Measurements from ENCODE around the gene NTRK2. TPM values are rescaled to one million over a fixed set of nuclear protein-coding genes. Genes with fewer than 3 reads are reported as not detected.

Gene NTRK2
- total RNA-seq, 4 donors from 2014 or later: 2.9 to 15.9 (median 8.4) TPM

DNA sequence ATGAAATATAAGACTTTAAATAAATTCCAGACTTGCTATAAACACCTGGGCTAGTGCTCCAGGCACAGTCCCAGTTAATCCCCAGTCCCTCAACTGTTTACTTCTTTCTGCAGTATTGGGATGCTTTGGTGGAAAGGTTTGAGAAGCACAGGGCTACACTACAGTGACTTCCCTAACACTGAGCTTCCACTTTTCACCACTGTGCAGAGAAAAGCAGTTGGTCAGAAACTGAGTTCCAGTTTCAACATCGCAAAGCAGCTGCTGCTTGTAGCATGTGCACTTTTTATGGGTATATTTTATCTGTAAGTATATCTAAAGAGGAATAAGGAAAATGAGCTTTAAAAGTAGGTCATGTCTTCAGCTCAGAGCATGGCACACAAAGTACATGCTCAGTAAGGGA is 339.7 kb downstream of the NTRK2 start:
- intact Hi-C loops (cut with DNase I): no loop called here
- Histone ChIP-seq H3K27ac (no peak overlapping the region), H3K4me3 (no peak overlapping the region), H3K4me1 (no peaks in the 10 kb centered on the region), H3K9me3 (no peaks in the 10 kb centered on the region), H3K27me3 (peaks cover 0 to 16% (median 0%) of the 10 kb centered on the region in 4 donors), H3K36me3 (no peaks in the 10 kb centered on the region)
- TF ChIP-seq POLR2A (IDR thresholded peaks at IDR 0.05): no peak
- TF ChIP-seq, protein P1, sequence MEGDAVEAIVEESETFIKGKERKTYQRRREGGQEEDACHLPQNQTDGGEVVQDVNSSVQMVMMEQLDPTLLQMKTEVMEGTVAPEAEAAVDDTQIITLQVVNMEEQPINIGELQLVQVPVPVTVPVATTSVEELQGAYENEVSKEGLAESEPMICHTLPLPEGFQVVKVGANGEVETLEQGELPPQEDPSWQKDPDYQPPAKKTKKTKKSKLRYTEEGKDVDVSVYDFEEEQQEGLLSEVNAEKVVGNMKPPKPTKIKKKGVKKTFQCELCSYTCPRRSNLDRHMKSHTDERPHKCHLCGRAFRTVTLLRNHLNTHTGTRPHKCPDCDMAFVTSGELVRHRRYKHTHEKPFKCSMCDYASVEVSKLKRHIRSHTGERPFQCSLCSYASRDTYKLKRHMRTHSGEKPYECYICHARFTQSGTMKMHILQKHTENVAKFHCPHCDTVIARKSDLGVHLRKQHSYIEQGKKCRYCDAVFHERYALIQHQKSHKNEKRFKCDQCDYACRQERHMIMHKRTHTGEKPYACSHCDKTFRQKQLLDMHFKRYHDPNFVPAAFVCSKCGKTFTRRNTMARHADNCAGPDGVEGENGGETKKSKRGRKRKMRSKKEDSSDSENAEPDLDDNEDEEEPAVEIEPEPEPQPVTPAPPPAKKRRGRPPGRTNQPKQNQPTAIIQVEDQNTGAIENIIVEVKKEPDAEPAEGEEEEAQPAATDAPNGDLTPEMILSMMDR (IDR thresholded peaks at IDR 0.05): no peak
- no peak for DNase-seq
- 67 to 72% methylated on average over 1 of the region's 1 CpG for WGBS, 2 donors

DNA sequence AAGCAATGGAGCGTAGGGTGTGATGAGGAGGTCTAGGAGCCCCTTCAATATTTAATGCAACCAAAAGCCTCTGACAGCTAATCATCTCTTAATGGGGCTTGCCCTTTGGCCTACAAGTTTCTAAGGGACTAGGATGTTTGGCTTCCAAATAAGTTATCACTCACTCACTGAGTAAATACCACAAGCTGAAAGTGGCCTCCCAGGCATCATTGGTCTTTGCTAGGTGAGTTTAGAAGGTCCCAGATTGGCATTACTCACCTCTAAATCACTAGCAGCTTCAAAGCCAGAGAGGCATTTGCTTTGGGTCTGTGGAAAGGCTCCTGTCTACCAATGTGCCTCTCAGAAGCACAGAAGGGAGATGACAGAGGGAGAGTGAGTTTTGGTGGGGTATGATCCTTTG is 344.2 kb downstream of the NTRK2 start:
- 80 to 89% methylated on average over 1 of the region's 1 CpG for WGBS, 2 donors
- Histone ChIP-seq H3K27ac (no peak overlapping the region), H3K4me1 (no peaks in the 10 kb centered on the region), H3K4me3 (no peak overlapping the region), H3K27me3 (peaks cover 0 to 22% (median 0%) of the 10 kb centered on the region in 4 donors), H3K9me3 (no peaks in the 10 kb centered on the region), H3K36me3 (no peaks in the 10 kb centered on the region)
- TF ChIP-seq POLR2A (IDR thresholded peaks at IDR 0.05): no peak
- TF ChIP-seq, protein P1 (IDR thresholded peaks at IDR 0.05): no peak
- intact Hi-C loops (cut with DNase I): no loop called here
- DNase-seq: no peak

DNA sequence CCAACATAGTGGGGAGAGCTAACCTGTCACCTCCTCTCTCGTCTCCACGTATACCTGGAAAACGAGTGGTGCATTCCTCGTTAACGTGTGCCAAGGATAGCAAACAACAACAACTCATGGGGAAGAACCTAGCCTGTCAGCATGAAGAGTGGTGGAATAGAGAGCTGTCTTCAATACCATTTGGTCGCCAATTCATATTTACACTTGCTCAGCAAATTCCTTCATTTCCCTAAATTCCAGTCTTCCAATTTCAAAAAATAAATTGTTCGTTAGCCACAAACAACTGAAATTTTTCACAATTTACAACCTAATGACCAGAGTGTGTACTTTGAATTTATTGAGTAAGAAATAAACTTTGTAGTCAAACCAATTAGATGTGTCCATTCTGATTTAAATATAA is 344.8 kb downstream of the NTRK2 start:
- intact Hi-C loops (cut with DNase I): no loop called here
- TF ChIP-seq, protein P1 (IDR thresholded peaks at IDR 0.05): no peak
- TF ChIP-seq POLR2A (IDR thresholded peaks at IDR 0.05): no peak
- H3K9me3 ChIP-seq: no peaks in the 10 kb centered on the region
- H3K36me3 ChIP-seq: no peaks in the 10 kb centered on the region
- H3K27me3 ChIP-seq: peaks cover 0 to 24% (median 0%) of the 10 kb centered on the region in 4 donors
- no peak overlapping the region for H3K27ac ChIP-seq
- H3K4me1 ChIP-seq: no peaks in the 10 kb centered on the region
- no peak overlapping the region for H3K4me3 ChIP-seq
- no peak for DNase-seq
- WGBS, 2 donors: 74 to 89% methylated on average over 7 of the region's 7 CpGs

DNA sequence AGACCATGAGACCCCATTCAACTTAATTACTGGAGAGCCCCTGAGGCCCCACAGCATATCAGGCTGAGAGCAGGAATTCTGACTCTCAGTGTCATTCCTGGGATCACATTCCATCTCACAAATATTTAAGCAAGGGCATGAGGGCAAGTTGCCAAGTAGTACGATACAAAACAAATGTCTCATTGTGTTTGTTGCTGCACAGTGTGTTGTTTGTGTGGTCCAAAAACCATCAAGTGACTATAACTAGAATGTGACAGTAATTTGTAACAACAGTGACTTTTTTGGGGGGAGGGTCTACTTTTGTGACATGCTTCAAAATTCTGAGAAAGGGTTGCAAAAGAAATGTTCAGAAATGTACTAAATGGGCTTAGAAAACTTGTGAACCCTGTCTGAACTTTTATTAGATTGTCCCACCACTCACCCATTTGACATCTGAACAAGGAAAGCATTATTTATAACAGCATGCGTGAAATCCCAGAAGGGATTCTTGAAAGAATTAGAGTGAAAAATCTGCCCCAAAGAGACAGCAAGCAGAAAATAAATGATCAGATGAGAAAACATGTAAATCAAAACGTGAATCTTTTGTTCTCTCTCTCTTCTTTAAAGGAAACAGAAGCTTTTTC is 347.0 kb downstream of the NTRK2 start:
- WGBS, 2 donors: 40 to 51% methylated on average over 3 of the region's 3 CpGs
- no peak for TF ChIP-seq POLR2A (IDR thresholded peaks at IDR 0.05)
- TF ChIP-seq, protein P1 (IDR thresholded peaks at IDR 0.05): no peak
- intact Hi-C loops (cut with DNase I): no loop called here
- H3K36me3 ChIP-seq: no peaks in the 10 kb centered on the region
- no peaks in the 10 kb centered on the region for H3K9me3 ChIP-seq
- DNase-seq: no peak
- H3K27me3 ChIP-seq: peaks cover 0 to 28% (median 0%) of the 10 kb centered on the region in 4 donors
- no peak overlapping the region for H3K27ac ChIP-seq
- H3K4me1 ChIP-seq: no peaks in the 10 kb centered on the region
- no peak overlapping the region for H3K4me3 ChIP-seq

DNA sequence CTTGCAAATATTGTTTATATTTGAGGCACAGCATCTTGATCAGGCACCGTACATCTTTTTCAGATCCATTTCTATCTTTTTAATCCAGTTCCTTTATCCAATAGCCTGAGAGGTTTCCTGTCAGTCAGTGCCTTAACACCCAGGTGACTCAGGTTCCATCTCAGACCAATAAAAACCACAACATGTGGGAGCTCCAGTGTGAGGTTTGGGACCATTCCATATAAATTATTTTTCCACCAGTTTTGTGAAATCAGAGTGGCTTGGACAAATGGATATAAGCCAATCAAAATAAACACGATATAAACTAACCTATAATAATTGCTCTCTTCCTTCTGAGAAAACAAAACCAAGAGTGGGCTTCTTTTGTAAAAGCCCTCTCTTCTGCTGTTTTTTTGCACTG is 351.3 kb downstream of the NTRK2 start:
- Histone ChIP-seq H3K4me1 (no peaks in the 10 kb centered on the region), H3K27me3 (peaks cover 0 to 19% (median 0%) of the 10 kb centered on the region in 4 donors), H3K4me3 (no peak overlapping the region), H3K9me3 (no peaks in the 10 kb centered on the region), H3K27ac (no peak overlapping the region), H3K36me3 (no peaks in the 10 kb centered on the region)
- TF ChIP-seq POLR2A (IDR thresholded peaks at IDR 0.05): no peak
- TF ChIP-seq, protein P1 (IDR thresholded peaks at IDR 0.05): no peak
- no peak for DNase-seq
- 78 to 80% methylated on average over 2 of the region's 2 CpGs for WGBS, 2 donors
- intact Hi-C loops (cut with DNase I): no loop called here
